Common myeloid progenitor, CD34-positive (primary cell): ENCODE data around the gene ZBTB7C.

Experiments
- CTCF ChIA-PET: fragments of 350-600 bp; sonication (Branson Sonifier 250); formaldehyde crosslinking; loops from one replicate; lab custom pipeline; 2021; ENCODE audit warnings: antibody characterized with exemption; lab: Charles Lee
- POLR2A ChIA-PET: fragments of 350-600 bp; sonication (Branson Sonifier 250); formaldehyde crosslinking; loops from one replicate; lab custom pipeline; 2021; ENCODE audit warnings: antibody characterized with exemption; lab: Charles Lee
- DNase-seq, 3 donors: peaks; one replicate each; pipeline versions ENCODE4 v3.0.0 to v3.0.0-alpha.2; 2013
- H3K27ac ChIP-seq, 2 experiments: 1 replicate in 1 of 2; 2 replicates in 1 of 2; pipeline ENCODE4 v1.7.0; 2013; ENCODE audit warnings: inconsistent platforms in 2 of 2, low read length in 2 of 2, mild to moderate bottlenecking in 2 of 2, low read depth in 1 of 2, moderate library complexity in 1 of 2; ENCODE audit not compliant: severe bottlenecking in 2 of 2, insufficient read depth in 1 of 2, poor library complexity in 1 of 2
- H3K27me3 ChIP-seq, 5 experiments: replicated peaks in 2 of 5; 1 replicate in 3 of 5; 2 replicates in 2 of 5; pipeline versions ENCODE4 v1.6.1 to v1.7.0; 2013; ENCODE audit warnings: low read length in 4 of 5, mild to moderate bottlenecking in 2 of 5, moderate library complexity in 2 of 5, inconsistent platforms in 1 of 5; ENCODE audit not compliant: insufficient read depth in 5 of 5, control insufficient read depth in 4 of 5
- H3K36me3 ChIP-seq, 4 experiments: 1 replicate in 2 of 4; 2 replicates in 2 of 4; pipeline versions ENCODE4 v1.6.1 to v1.7.0; 2013; ENCODE audit warnings: low read length in 3 of 4, control low read depth in 1 of 4, mild to moderate bottlenecking in 1 of 4; ENCODE audit not compliant: control insufficient read depth in 4 of 4, insufficient read depth in 4 of 4
- H3K4me1 ChIP-seq, 4 experiments: 1 replicate in 3 of 4; 2 replicates in 1 of 4; pipeline versions ENCODE4 v1.6.1 to v1.7.1; 2013; ENCODE audit warnings: low read length in 3 of 4, mild to moderate bottlenecking in 3 of 4, control low read depth in 1 of 4, inconsistent platforms in 1 of 4, moderate library complexity in 1 of 4; ENCODE audit not compliant: control insufficient read depth in 4 of 4, insufficient read depth in 4 of 4; ENCODE audit errors: control extremely low read depth in 1 of 4
- H3K4me3 ChIP-seq, 7 experiments: 1 replicate in 4 of 7; 2 replicates in 3 of 7; pipeline versions ENCODE4 v1.5.1 to v1.7.0; 2013; ENCODE audit warnings: mild to moderate bottlenecking in 7 of 7, low read length in 6 of 7, moderate library complexity in 6 of 7, inconsistent platforms in 2 of 7, low read depth in 2 of 7, control low read depth in 1 of 7; ENCODE audit not compliant: insufficient read depth in 4 of 7, control insufficient read depth in 1 of 7; ENCODE audit errors: extremely low read depth in 1 of 7
- H3K9me3 ChIP-seq, 5 experiments: 1 replicate in 4 of 5; 2 replicates in 1 of 5; pipeline versions ENCODE4 v1.6.1 to v1.7.1; 2013; ENCODE audit warnings: low read length in 4 of 5, mild to moderate bottlenecking in 2 of 5, inconsistent platforms in 1 of 5, low read depth in 1 of 5, moderate library complexity in 1 of 5; ENCODE audit not compliant: control insufficient read depth in 4 of 5, insufficient read depth in 2 of 5; ENCODE audit errors: control extremely low read depth in 1 of 5
- WGBS: methylation state at CpG from one replicate; pipeline ENCODE4 v1.1.5; 2013; ENCODE audit not compliant: insufficient coverage; 5-methylcytosine and 5-hydroxymethylcytosine counted together

Gene ZBTB7C

GRCh38 chr18:48093104-48093503 lies 316.1 kb downstream of the ZBTB7C start:
- Histone ChIP-seq H3K36me3 (no peaks in the 10 kb centered on the region), H3K27me3 (peaks cover 0 to 12% (median 5%) of the 10 kb centered on the region in 5 experiments), H3K9me3 (no peaks in the 10 kb centered on the region), H3K27ac (no peak overlapping the region), H3K4me3 (no peak overlapping the region), H3K4me1 (no peaks in the 10 kb centered on the region)
- DNase-seq, result no peak
- POLR2A ChIA-PET, result no interaction called here
- WGBS, result 92% methylated on average over 2 of the region's 5 CpGs
- CTCF ChIA-PET, result no interaction called here

- 94% methylated on average over 4 of the region's 6 CpGs for WGBS
- Histone ChIP-seq H3K36me3 (no peaks in the 10 kb centered on the region), H3K27me3 (peaks cover 0 to 11% (median 4%) of the 10 kb centered on the region in 5 experiments), H3K27ac (no peak overlapping the region), H3K4me3 (no peak overlapping the region), H3K4me1 (no peaks in the 10 kb centered on the region), H3K9me3 (no peaks in the 10 kb centered on the region)
- ChIA-PET CTCF (no interaction called here), POLR2A (no interaction called here)
- DNase-seq, result no peak
These were observed 317.2 kb downstream of the ZBTB7C start for GRCh38 chr18:48091869-48092497.

GRCh38 chr18:48090702-48091101 lies 318.5 kb downstream of the ZBTB7C start:
- Histone ChIP-seq H3K36me3 (no peaks in the 10 kb centered on the region), H3K27ac (no peak overlapping the region), H3K4me3 (no peak overlapping the region), H3K4me1 (no peaks in the 10 kb centered on the region), H3K9me3 (no peaks in the 10 kb centered on the region), H3K27me3 (peaks cover 0 to 9% (median 0%) of the 10 kb centered on the region in 5 experiments)
- CTCF ChIA-PET, result no interaction called here
- no CpG with 5 or more reads among the region's 1 CpG for WGBS
- no peak for DNase-seq
- POLR2A ChIA-PET, result no interaction called here

GRCh38 chr18:48090021-48090420 lies 319.2 kb downstream of the ZBTB7C start:
- ChIA-PET POLR2A (no interaction called here), CTCF (no interaction called here)
- no peak overlapping the region for H3K4me3 ChIP-seq
- no peaks in the 10 kb centered on the region for H3K4me1 ChIP-seq
- H3K36me3 ChIP-seq, result no peaks in the 10 kb centered on the region
- H3K27ac ChIP-seq, result no peak overlapping the region
- WGBS, result 94% methylated on average over 9 of the region's 9 CpGs
- H3K27me3 ChIP-seq, result peaks cover 0 to 9% (median 0%) of the 10 kb centered on the region in 5 experiments
- no peak for DNase-seq
- H3K9me3 ChIP-seq, result no peaks in the 10 kb centered on the region

GRCh38 chr18:48085781-48086487 lies 323.2 kb downstream of the ZBTB7C start:
- ChIA-PET CTCF (no interaction called here), POLR2A (no interaction called here)
- Histone ChIP-seq H3K36me3 (no peaks in the 10 kb centered on the region), H3K27ac (no peak overlapping the region), H3K9me3 (no peaks in the 10 kb centered on the region), H3K4me1 (no peaks in the 10 kb centered on the region), H3K4me3 (no peak overlapping the region), H3K27me3 (peaks cover 0 to 2% (median 0%) of the 10 kb centered on the region in 5 experiments)
- 93% methylated on average over 3 of the region's 4 CpGs for WGBS
- no peak for DNase-seq

GRCh38 chr18:48084858-48085257 lies 324.3 kb downstream of the ZBTB7C start:
- DNase-seq, result no peak
- Histone ChIP-seq H3K27me3 (peaks cover 0 to 2% (median 0%) of the 10 kb centered on the region in 5 experiments), H3K4me3 (no peak overlapping the region), H3K4me1 (no peaks in the 10 kb centered on the region), H3K9me3 (no peaks in the 10 kb centered on the region), H3K27ac (no peak overlapping the region), H3K36me3 (no peaks in the 10 kb centered on the region)
- ChIA-PET CTCF (no interaction called here), POLR2A (no interaction called here)
- WGBS, result 93% methylated on average over 2 of the region's 6 CpGs

GRCh38 chr18:48084041-48084757 lies 325.0 kb downstream of the ZBTB7C start:
- no peak overlapping the region for H3K27ac ChIP-seq
- H3K9me3 ChIP-seq, result no peaks in the 10 kb centered on the region
- CTCF ChIA-PET, result no interaction called here
- peaks cover 0 to 2% (median 0%) of the 10 kb centered on the region in 5 experiments for H3K27me3 ChIP-seq
- no peaks in the 10 kb centered on the region for H3K4me1 ChIP-seq
- H3K36me3 ChIP-seq, result no peaks in the 10 kb centered on the region
- DNase-seq, result no peak
- 96% methylated on average over 11 of the region's 13 CpGs for WGBS
- no peak overlapping the region for H3K4me3 ChIP-seq
- POLR2A ChIA-PET, result no interaction called here
